HCT116 (cell line): Measurements from ENCODE around the gene GPC5. TPM values are rescaled to one million over a fixed set of nuclear protein-coding genes. Genes with fewer than 3 reads are reported as not detected.

Experiments
- ATAC-seq: fragments of 200-7000 bp; cut with Tn5 transposase; 2 replicates; pipeline ENCODE4 v1.9.1; 2020; ENCODE audit warnings: mild to moderate bottlenecking, moderate library complexity
- BruUV-seq: library from RNA; stranded (reverse); fragments of 400-500 nt; replicated peaks from 2 replicates; lab custom pipeline; 2021; lab: Mats Ljungman, UMichigan
- CTCF ChIA-PET: fragments of 300-600 bp; sonication (Branson Sonifier 250); formaldehyde crosslinking; loops from one replicate; lab custom pipeline; 2021; ENCODE audit warnings: antibody characterized with exemption; lab: Charles Lee
- POLR2A ChIA-PET: fragments of 300-600, 350-600 bp; sonication (Branson Sonifier 250); formaldehyde crosslinking; loops from one replicate; lab custom pipeline; 2021; ENCODE audit warnings: antibody characterized with exemption; lab: Charles Lee
- RAD21 ChIA-PET, 2 experiments: fragments of 300-600 bp; sonication (Branson Sonifier 250); formaldehyde crosslinking; loops; one replicate each; lab custom pipeline; 2023; ENCODE audit warnings: low total read pairs in 2 of 2; ENCODE audit not compliant: uncharacterized antibody in 2 of 2, unreplicated experiment in 2 of 2, low non-redundant PET in 1 of 2; lab: Charles Lee
- DNase-seq: peaks from one replicate; pipeline ENCODE4 v3.0.0-alpha.2; 2010; ENCODE audit warnings: low read depth, low spot score
- H2AFZ ChIP-seq: fragments of 200-600 bp; shearing (Covaris generic), sonication (generic); 2 replicates; pipeline ENCODE4 v1.6.1; 2017; ENCODE audit warnings: low read depth, mixed run types, mixed read lengths, antibody characterized with exemption, low read length; ENCODE audit not compliant: poor library complexity, severe bottlenecking
- H3K27ac ChIP-seq: 2 replicates; pipeline ENCODE4 v1.5.1; 2012; ENCODE audit warnings: low read depth, low read length
- H3K27me3 ChIP-seq: fragments of 200-600 bp; sonication (generic); 2 replicates; pipeline ENCODE4 v1.6.1; 2016; ENCODE audit warnings: mixed run types, low read length, mixed read lengths; ENCODE audit not compliant: insufficient read depth
- H3K36me3 ChIP-seq, 2 experiments: fragments of 200-500 bp in 1 of 2; fragments of 200-600 bp in 1 of 2; sonication (Bioruptor generic) in 1 of 2; sonication (generic) in 1 of 2; 2 replicates each; pipeline versions ENCODE4 v1.5.1 to v1.6.1; 2014 to 2016; ENCODE audit warnings: low read length in 2 of 2, inconsistent platforms in 1 of 2, mixed read lengths in 1 of 2, mixed run types in 1 of 2; ENCODE audit not compliant: insufficient read depth in 2 of 2, control insufficient read depth in 1 of 2
- H3K4me1 ChIP-seq, 2 experiments: fragments of 200-600 bp in 1 of 2; sonication (generic) in 1 of 2; 2 replicates each; pipeline versions ENCODE4 v1.5.1 to v1.6.1; 2012 to 2017; ENCODE audit warnings: low read length in 2 of 2, inconsistent platforms in 1 of 2, mild to moderate bottlenecking in 1 of 2, mixed read lengths in 1 of 2, mixed run types in 1 of 2, moderate library complexity in 1 of 2; ENCODE audit not compliant: insufficient read depth in 2 of 2, control insufficient read depth in 1 of 2
- H3K4me2 ChIP-seq: fragments of 200-600 bp; sonication (generic); 2 replicates; pipeline ENCODE4 v1.6.1; 2017; ENCODE audit warnings: mixed run types, low read length, mixed read lengths
- H3K4me3 ChIP-seq, 2 experiments: fragments of 200-600 bp in 1 of 2; sonication (generic) in 1 of 2; replicated peaks in 1 of 2; 2 replicates each; pipeline ENCODE4 v1.5.1; 2011 to 2016; ENCODE audit warnings: low read length in 2 of 2, control low read depth in 1 of 2, low read depth in 1 of 2, mild to moderate bottlenecking in 1 of 2, mixed read lengths in 1 of 2, mixed run types in 1 of 2
- H3K79me2 ChIP-seq: fragments of 200-600 bp; sonication (generic); 2 replicates; pipeline ENCODE4 v1.6.1; 2017; ENCODE audit warnings: mild to moderate bottlenecking, mixed run types, low read length, moderate library complexity, mixed read lengths; ENCODE audit not compliant: insufficient read depth
- H3K9ac ChIP-seq: fragments of 200-600 bp; sonication (generic); 2 replicates; pipeline ENCODE4 v1.6.1; 2016; ENCODE audit warnings: low read length, mixed read lengths
- H3K9me2 ChIP-seq: fragments of 200-600 bp; sonication (generic), shearing (Covaris generic); 2 replicates; pipeline ENCODE4 v1.6.1; 2017; ENCODE audit warnings: mixed run types, mild to moderate bottlenecking, moderate library complexity; ENCODE audit not compliant: insufficient read depth
- H3K9me3 ChIP-seq, 2 experiments: fragments of 200-500 bp in 1 of 2; fragments of 200-600 bp in 1 of 2; sonication (Bioruptor generic) in 1 of 2; sonication (generic) in 1 of 2; 2 replicates each; pipeline ENCODE4 v1.6.1; 2014 to 2017; ENCODE audit warnings: low read length in 2 of 2, mixed read lengths in 2 of 2, inconsistent platforms in 1 of 2, low read depth in 1 of 2, mild to moderate bottlenecking in 1 of 2, mixed run types in 1 of 2, moderate library complexity in 1 of 2; ENCODE audit not compliant: control insufficient read depth in 1 of 2, insufficient read depth in 1 of 2
- H4K20me1 ChIP-seq: fragments of 200-600 bp; sonication (generic), shearing (Covaris generic); 2 replicates; pipeline ENCODE4 v1.6.1; 2017; ENCODE audit warnings: mixed run types, mild to moderate bottlenecking, moderate library complexity; ENCODE audit not compliant: insufficient read depth
- ATF3 ChIP-seq: IDR thresholded peaks from 2 replicates; pipeline ENCODE4 v1.6.1; 2012
- CBX3 ChIP-seq: IDR thresholded peaks from 2 replicates; pipeline ENCODE4 v1.6.1; 2012; ENCODE audit warnings: low read depth
- ELF1 ChIP-seq: IDR thresholded peaks from 2 replicates; pipeline ENCODE4 v1.6.1; 2012; ENCODE audit warnings: low read depth, borderline replicate concordance
- EZH2 ChIP-seq: fragments of 200-600 bp; sonication (generic); IDR thresholded peaks from 2 replicates; pipeline ENCODE4 v1.6.1; 2017; ENCODE audit warnings: antibody characterized with exemption, mixed run types
- EZH2phosphoT487 ChIP-seq: fragments of 200-600 bp; IDR thresholded peaks from 2 replicates; pipeline ENCODE4 v1.6.1; 2018; ENCODE audit warnings: antibody characterized with exemption, borderline replicate concordance
- FOSL1 ChIP-seq: IDR thresholded peaks from 2 replicates; pipeline ENCODE4 v1.6.1; 2012; ENCODE audit warnings: low read depth
- JUND ChIP-seq: IDR thresholded peaks from 2 replicates; pipeline ENCODE4 v1.6.1; 2012
- POLR2A ChIP-seq: IDR thresholded peaks from 2 replicates; pipeline ENCODE4 v1.7.0; 2011; ENCODE audit warnings: borderline replicate concordance; ENCODE audit not compliant: insufficient read depth, insufficient read length; ENCODE audit errors: extremely low read depth
- POLR2AphosphoS5 ChIP-seq: IDR thresholded peaks from 2 replicates; pipeline ENCODE4 v1.6.1; 2011; ENCODE audit warnings: mild to moderate bottlenecking, low read depth, low read length, moderate library complexity
- RAD21 ChIP-seq: IDR thresholded peaks from 2 replicates; pipeline ENCODE4 v1.6.1; 2012; ENCODE audit warnings: low read depth, mild to moderate bottlenecking
- SIN3A ChIP-seq: IDR thresholded peaks from 2 replicates; pipeline ENCODE4 v1.6.1; 2012; ENCODE audit warnings: low read depth
- SP1 ChIP-seq: IDR thresholded peaks from 2 replicates; pipeline ENCODE4 v1.6.1; 2012; ENCODE audit warnings: low read depth
- SRF ChIP-seq: IDR thresholded peaks from 2 replicates; pipeline ENCODE4 v1.6.1; 2012; ENCODE audit warnings: low read depth
- TCF7L2 ChIP-seq: IDR thresholded peaks from 2 replicates; pipeline ENCODE4 v1.7.0; 2011; ENCODE audit warnings: borderline replicate concordance, inconsistent platforms; ENCODE audit not compliant: insufficient read depth, insufficient read length; ENCODE audit errors: extremely low read depth
- YY1 ChIP-seq: IDR thresholded peaks from 2 replicates; pipeline ENCODE4 v1.6.1; 2011; ENCODE audit warnings: low read length, low read depth, moderate library complexity, mild to moderate bottlenecking; ENCODE audit not compliant: insufficient replicate concordance; ENCODE audit errors: extremely low read depth
- ZBTB33 ChIP-seq: IDR thresholded peaks from 2 replicates; pipeline ENCODE4 v1.6.1; 2011; ENCODE audit warnings: mild to moderate bottlenecking, low read length, moderate library complexity; ENCODE audit not compliant: insufficient replicate concordance; ENCODE audit errors: extremely low read depth
- ZFX ChIP-seq: fragments of 450-650 bp; IDR thresholded peaks from 2 replicates; pipeline ENCODE4 v1.6.1; 2017
- ZNF274 ChIP-seq: fragments of 200-500 bp; sonication (Bioruptor generic); IDR thresholded peaks from 2 replicates; pipeline ENCODE4 v1.6.1; 2014; ENCODE audit warnings: mild to moderate bottlenecking, low read depth, low read length, inconsistent platforms
- intact Hi-C: fragments of 100-400 bp; cut with micrococcal nuclease; formaldehyde crosslinking; loops from 2 replicates; pipeline ENCODE4 v1.10.0; 2022
- total RNA-seq: library from RNA; stranded (reverse); gene quantifications from one replicate; pipeline ENCODE4 v1.2.1, GENCODE V29; 2021; ENCODE audit not compliant: unreplicated experiment
- TF ChIP-seq, protein P1 (sequence below): IDR thresholded peaks from 2 replicates; pipeline ENCODE4 v1.6.1; 2012

Gene GPC5
- total RNA-seq, 1 experiment from 2014 or later: not detected

- intact Hi-C loops: no loop called here
- Histone ChIP-seq H3K9me2 (no peaks in the 10 kb centered on the region), H3K4me1 (no peaks in the 10 kb centered on the region), H3K27ac (no peak overlapping the region), H3K79me2 (no peaks in the 10 kb centered on the region), H3K9me3 (peaks cover 17 to 25% of the 10 kb centered on the region in 2 experiments; a peak in 2 of 4 replicates), H3K9ac (no peak overlapping the region), H2AFZ (no peak overlapping the region), H4K20me1 (no peaks in the 10 kb centered on the region), H3K4me3 (no peak overlapping the region), H3K27me3 (no peaks in the 10 kb centered on the region), H3K36me3 (no peaks in the 10 kb centered on the region), H3K4me2 (no peak overlapping the region)
- ChIA-PET CTCF (no interaction called here), POLR2A (interaction anchor here (0.5 kb wide), 1 partner anchor 12 kb away, joined by 3 read pairs; no protein-coding TSS in a partner anchor), RAD21 (no interaction called here)
- no peak for TF ChIP-seq ZFX
- no peak for TF ChIP-seq ELF1
- TF ChIP-seq, protein P1, sequence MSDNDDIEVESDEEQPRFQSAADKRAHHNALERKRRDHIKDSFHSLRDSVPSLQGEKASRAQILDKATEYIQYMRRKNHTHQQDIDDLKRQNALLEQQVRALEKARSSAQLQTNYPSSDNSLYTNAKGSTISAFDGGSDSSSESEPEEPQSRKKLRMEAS: no peak
- TF ChIP-seq JUND: no peak
- no peak for TF ChIP-seq EZH2phosphoT487
- ATAC-seq: no peak
- BruUV-seq: no TSS peak
- no peak for DNase-seq
Observed at GRCh38 chr13:92101801-92102200, 703.4 kb downstream of the GPC5 start.

DNA sequence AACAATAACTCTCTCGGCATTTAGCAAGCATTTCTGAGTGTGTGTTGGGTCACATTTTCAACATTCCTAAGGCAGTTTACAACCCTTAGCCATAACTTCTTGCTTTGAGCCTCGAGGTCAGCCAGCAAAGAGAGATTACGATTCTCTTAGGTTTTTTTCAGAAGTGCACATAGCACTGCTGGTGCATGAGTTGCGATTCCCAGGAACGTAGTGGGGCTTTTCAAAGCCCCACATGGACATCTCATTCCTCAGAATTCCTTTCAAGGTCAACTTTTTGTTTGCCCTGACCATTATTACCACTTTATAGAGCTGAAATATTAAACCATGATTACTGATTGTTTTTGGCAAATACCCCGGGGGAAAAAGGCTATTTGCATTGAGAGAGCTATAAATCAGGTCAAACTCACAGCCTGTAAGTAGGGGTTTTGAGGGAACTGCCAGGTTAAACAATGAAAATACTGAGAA lies 705.3 kb downstream of the GPC5 start:
- peaks cover 15 to 34% of the 10 kb centered on the region in 2 experiments; a peak in 2 of 4 replicates for H3K9me3 ChIP-seq
- H4K20me1 ChIP-seq: no peaks in the 10 kb centered on the region
- no peak overlapping the region for H3K9ac ChIP-seq
- H3K4me2 ChIP-seq: no peak overlapping the region
- no peak overlapping the region for H3K4me3 ChIP-seq
- intact Hi-C loops: no loop called here
- no peaks in the 10 kb centered on the region for H3K27me3 ChIP-seq
- no peaks in the 10 kb centered on the region for H3K9me2 ChIP-seq
- no TSS peak for BruUV-seq
- H2AFZ ChIP-seq: no peak overlapping the region
- no peak for ATAC-seq
- H3K36me3 ChIP-seq: no peaks in the 10 kb centered on the region
- no peak for DNase-seq
- H3K27ac ChIP-seq: no peak overlapping the region
- ChIA-PET CTCF (no interaction called here), POLR2A (no interaction called here), RAD21 (no interaction called here)
- H3K79me2 ChIP-seq: no peaks in the 10 kb centered on the region
- no peaks in the 10 kb centered on the region for H3K4me1 ChIP-seq
- TF ChIP-seq POLR2A (no peak), ZNF274 (no peak), ATF3 (no peak), SRF (no peak), SIN3A (no peak), SP1 (no peak), YY1 (no peak), RAD21 (no peak), POLR2AphosphoS5 (no peak), FOSL1 (no peak), EZH2 (no peak), ZBTB33 (no peak), TCF7L2 (no peak), CBX3 (no peak)
